ACHN (cell line): Measurements from ENCODE around the gene LRRC32.

Experiments used
- DNase-seq: peaks from one replicate; pipeline ENCODE4 v3.0.0-alpha.2; 2015
- in situ Hi-C: cut with HindIII; loops from 2 replicates; pipeline ENCODE4 v1.10.0; 2017; ENCODE audit warnings: low sequenced_read_pairs, low pct_ligation_motif_present, low pct_unique_long_range_greater_than_20kb

Gene LRRC32, protein sequence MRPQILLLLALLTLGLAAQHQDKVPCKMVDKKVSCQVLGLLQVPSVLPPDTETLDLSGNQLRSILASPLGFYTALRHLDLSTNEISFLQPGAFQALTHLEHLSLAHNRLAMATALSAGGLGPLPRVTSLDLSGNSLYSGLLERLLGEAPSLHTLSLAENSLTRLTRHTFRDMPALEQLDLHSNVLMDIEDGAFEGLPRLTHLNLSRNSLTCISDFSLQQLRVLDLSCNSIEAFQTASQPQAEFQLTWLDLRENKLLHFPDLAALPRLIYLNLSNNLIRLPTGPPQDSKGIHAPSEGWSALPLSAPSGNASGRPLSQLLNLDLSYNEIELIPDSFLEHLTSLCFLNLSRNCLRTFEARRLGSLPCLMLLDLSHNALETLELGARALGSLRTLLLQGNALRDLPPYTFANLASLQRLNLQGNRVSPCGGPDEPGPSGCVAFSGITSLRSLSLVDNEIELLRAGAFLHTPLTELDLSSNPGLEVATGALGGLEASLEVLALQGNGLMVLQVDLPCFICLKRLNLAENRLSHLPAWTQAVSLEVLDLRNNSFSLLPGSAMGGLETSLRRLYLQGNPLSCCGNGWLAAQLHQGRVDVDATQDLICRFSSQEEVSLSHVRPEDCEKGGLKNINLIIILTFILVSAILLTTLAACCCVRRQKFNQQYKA

DNA sequence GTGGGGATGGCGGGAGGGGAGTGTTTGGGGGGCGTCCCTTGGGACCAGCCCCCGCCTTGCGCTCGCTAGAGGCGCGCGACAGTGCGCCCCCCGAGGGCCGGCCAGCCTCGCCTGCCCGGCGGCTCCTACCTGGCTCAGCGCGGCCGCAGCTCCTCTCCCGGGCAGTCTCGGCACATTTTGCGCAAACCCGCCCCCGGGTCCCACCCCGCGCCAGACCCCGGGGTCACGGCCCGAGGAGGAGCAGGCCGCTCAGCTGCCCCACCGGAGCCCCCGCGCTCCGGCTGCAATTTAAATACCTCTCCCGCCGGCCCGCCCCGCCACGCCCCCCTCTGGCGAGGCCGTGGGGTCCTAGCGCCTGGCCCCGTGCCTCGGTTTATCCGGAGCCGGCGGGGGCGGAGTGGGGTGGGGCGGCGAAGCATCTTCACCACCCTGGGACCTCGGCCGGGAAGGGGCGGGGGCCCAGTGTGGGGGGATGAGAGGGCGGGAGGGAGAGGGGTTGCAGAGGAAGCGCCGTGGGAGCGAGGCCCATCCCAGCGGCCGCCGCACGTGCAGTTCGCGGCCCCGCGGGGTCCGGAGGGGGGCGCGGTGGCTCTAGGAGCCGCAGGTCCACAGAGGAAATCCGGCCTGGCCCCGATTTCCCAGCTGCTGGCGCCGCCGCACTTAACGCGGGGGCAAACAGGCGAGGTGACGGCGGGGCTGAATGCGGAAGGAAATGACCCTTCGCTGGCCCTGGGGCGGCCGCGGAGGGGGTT lies at the start of gene LRRC32:
Gene LRRC32, minus strand, starts transcription at position 263 of the 752 bp plus-strand sequence. CDS start 4,793 bp downstream, outside the sequence.
- no peak for DNase-seq
- in situ Hi-C loops, result no loop called here

DNA sequence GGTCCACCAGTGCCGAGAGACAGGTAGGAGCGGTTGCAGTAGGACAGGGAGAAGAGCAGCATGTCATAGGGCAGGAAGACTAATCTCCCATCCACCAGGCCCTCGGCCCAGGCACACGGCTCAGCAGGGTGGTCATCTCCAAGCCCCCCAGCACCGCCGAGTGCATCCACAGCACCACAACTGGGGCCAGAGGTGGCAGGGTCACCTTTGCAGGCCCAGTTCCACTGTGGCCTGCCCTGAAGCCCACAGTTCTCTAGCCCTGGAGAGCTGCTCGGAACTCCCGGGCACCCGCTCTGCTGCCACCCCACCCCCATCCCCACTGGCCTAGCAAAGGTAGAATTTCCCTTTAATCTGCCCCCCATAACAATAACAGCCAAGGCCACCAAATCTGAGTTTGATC lies 49.1 kb upstream of the LRRC32 start:
- no peak for DNase-seq
- in situ Hi-C loops, result no loop called here

DNA sequence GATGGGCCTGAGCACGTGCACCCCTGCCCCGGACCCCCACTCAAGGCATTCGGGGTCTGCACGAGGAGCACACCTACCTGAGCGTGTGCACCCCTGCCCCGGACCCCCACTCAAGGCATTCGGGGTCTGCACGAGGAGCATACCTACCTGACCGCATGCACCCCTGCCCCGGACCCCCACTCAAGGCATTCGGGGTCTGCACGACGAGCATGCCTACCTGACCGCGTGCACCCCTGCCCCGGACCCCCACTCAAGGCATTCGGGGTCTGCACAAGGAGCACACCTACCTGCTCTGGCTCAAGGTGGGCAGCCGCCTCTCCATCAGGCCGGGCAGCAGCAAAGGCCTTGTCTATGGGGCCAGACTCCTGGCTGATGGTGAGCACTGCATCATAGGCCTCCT lies 48.7 kb upstream of the LRRC32 start:
- no peak for DNase-seq
- in situ Hi-C loops, result no loop called here

DNA sequence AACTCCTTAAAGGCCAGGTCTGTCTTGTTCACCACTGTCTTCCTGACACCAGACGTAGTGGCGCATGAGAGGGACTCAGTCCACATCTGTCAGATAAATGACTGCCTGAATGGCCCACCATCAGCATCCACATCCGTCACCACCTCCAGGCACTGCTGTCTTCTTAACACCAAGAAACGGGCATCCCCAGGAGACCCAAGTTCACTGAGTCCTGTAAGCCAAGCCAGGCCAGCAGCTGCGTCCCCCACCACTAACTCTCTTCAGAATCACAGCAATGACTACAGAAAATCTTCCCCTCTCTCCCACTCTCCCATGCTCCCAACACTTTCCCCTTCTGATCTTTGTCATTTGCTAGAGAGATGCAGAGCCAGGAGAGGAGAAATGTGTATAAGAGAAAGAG lies 47.3 kb upstream of the LRRC32 start:
- in situ Hi-C loops, result no loop called here
- DNase-seq, result no peak

DNA sequence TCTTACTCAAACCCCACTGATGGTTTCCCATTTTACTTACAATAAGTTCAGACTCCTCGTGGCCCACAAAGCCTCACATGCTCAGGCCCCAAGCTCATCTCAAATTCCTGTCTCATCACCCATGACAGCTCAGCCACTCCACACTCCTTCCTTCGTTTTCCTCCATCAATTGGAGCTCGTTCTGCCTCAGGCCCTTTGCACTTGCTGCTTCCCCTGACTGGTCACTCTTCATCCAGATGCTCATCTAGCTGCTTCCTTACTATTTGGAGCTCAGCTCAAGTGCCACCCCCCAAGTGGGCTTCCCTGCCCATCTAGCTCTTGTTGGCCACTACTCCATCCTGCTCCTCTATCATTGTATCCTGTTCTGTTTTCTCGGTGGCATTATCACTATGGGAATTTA lies 46.8 kb upstream of the LRRC32 start:
- in situ Hi-C loops, result no loop called here
- no peak for DNase-seq

DNA sequence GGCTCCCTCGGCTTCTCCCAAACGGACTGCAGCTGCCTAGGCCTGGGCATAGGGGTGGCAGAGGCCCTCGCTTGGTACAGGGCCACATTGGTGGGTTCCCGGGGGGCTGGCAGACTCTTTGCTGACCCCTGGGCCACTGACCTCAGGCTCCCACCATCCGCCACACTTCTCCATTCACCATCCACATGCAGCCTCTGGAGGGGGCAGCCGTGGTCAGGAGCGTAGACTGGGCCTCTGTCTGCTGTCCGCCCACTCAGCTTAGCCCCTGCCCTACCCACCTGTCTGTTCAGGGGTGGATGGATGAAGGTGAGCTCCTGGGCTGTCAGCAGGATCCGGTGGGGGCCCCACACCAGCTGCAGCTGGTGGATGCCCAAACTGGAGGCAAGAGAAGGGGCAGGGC lies 45.7 kb upstream of the LRRC32 start:
- no peak for DNase-seq
- in situ Hi-C loops, result no loop called here

DNA sequence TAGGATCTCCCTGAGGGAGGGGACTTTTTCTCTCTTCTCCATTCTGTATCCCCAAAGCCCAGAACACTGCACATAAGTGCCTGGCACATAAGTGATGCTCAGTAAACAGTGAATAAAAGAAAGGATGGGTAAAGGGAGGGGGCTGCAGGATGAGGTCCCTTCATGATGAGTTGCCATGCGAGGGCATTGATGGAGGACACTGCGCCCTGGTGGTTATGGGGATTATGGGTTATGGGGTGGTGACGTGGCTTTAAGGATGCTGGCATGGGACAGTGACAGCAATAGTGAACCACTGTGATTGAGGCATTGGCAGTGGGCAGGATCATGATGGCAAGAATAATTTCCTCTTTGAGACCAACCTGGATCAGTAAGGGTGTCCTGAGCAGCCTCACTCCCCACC lies 43.9 kb upstream of the LRRC32 start:
- no peak for DNase-seq
- in situ Hi-C loops, result no loop called here

DNA sequence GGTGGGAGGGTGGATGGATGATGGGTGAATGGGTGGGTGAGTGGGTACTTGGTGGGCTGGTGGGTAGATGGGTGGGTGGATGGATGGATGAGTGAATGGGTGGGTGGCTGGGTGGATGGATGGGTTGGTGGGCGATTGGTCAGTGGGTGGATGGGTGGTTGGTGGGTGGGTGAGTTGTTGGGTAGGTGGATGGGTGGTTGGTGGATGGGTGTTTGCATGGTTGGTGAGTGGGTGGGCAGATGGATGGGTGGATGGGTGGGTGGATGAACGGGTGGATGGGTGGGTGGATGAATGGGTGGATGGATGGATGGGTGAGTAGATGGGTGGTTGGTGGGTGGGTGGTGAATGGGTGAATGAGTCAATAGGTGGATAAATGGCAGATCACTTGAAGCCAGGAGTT lies 43.0 kb upstream of the LRRC32 start:
- in situ Hi-C loops, result no loop called here
- no peak for DNase-seq

DNA sequence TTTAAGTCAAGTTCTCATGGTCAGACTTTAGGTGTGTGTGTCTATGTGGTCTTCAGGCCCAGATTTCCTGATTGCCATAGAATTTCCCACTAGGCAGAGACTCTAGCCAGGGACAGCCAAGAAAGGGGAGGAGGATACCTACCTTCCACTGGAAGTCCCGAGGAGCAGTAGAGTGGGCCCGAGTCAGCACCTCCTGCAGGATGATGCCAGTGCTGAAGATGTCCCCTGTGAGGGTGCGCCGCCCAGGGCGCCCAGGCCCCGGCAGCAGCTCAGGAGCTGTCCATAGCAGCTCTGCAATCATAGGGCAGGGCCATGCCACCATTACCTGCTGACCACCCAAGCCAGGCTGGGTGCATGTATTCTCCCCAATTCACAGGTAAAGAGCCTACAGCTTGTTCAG lies 41.6 kb upstream of the LRRC32 start:
- in situ Hi-C loops, result no loop called here

DNA sequence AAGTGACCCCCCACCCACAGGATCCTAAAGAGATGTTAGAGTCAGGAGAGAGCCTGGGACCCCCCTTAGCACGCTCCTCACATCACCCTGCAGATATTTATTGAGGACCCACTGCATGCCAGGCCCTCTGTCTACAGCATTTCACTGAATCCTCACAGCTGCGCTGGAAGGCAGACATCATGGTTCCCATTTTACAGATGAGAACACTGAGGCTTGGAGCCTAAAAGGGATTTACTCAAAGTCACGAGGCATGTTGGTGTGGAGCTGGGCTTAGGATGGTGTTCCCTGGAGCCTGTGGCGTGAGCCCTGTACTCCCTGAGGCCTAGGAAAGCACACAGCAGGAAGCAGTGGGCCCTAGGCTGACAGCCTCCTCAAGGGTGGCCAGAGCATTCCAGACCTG lies 39.2 kb upstream of the LRRC32 start:
- DNase-seq, result no peak
- in situ Hi-C loops, result no loop called here

More for the DNA sequence above, 41.6 kb upstream of the LRRC32 start:
- DNase-seq, result no peak

DNA sequence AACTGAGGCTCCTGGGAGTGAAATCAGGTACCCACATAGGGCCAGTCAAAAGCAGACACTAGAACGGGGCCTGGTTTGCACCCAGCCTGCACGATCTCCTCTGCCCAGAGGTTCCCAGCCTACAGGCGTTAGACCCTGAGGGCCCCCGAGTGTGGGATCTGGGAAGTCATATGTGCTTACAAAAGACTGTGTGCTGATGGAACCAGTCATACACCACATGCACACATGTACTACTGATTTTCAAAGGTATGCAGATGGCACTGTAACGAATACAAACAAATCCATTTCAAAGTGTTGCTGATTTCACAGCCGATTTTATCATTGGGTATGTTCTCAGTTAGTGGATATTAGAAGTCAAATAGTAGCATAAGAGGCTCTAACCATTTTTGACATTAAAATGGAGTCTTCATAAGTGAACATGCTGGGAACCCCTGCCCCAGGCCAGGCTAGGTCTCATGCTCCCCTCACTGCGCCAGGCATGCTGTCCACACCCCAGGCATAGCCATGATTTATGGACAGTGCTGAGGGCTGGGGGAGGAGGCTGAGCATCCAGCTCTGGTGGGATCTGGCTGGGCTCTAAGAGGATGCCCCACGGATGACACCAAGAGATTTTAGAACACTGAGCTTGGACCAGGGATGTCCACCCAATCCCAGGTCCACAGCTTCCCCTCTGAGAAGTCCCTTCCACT lies 38.6 kb upstream of the LRRC32 start:
- in situ Hi-C loops, result no loop called here
- no peak for DNase-seq

DNA sequence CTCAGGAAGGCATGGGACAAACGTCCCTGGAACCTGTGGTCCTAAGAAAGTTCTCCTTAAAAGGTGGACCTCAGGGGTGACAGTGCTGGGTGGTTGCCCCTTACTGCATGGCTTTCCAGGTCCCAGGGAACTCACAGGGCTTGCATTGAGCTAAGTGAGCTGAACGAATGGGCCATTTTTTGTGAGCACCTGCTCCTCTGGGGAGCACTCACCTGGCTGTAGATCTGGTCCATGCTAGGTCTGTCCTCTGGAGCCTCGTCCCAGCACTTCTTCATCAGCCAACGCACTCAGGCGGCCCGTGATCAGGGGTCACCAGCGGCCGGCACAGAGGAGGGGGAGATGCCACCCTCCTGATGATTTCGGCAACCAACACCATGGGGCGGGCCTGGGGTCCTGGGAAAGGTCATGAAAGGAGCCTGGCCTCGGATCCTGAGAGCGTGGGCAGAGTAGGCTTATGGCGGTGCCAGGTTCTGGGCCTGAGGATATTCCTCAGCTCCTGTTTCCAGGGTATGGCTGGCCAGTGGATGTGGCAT lies 36.8 kb upstream of the LRRC32 start:
- in situ Hi-C loops, result no loop called here
- no peak for DNase-seq

DNA sequence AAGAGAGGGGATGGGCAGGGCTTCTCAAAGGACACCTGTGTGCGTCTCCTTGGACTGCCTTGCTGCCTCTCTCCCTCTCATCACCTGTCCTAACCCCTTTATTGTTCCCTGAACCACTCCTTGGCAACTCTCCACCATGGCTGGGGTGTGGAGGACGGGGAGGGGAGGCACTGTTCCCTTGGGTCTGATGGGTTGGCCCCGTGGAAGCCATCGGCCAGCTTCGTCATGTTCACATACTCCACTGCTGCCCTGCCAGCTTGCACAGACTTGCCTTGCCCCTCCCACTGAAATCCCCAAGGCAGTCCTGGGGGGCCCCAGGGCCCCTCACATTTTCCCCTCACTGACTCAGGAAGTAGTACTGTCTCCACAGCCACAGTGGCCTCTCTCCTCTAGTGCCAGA lies 36.1 kb upstream of the LRRC32 start:
- DNase-seq, result no peak
- in situ Hi-C loops, result no loop called here

DNA sequence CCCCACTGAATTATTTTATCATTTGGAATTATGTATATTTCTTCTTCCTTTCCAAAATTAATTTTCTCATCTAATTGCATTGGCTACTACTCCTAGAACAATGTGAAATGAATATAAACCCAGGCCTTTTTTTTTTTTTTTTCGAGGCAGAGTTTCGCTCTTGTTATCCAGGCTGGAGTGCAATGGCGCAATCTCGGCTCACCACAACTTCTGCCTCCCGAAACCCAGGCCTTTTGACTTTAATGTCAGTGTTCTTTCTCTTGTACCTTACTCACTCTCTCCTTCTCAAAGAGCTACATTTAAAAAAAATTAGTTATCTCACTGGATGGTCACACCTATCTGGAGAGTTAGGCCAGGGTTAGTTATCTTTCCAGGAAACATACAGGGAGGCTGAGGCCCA lies 35.3 kb upstream of the LRRC32 start:
- DNase-seq, result no peak
- in situ Hi-C loops, result no loop called here

DNA sequence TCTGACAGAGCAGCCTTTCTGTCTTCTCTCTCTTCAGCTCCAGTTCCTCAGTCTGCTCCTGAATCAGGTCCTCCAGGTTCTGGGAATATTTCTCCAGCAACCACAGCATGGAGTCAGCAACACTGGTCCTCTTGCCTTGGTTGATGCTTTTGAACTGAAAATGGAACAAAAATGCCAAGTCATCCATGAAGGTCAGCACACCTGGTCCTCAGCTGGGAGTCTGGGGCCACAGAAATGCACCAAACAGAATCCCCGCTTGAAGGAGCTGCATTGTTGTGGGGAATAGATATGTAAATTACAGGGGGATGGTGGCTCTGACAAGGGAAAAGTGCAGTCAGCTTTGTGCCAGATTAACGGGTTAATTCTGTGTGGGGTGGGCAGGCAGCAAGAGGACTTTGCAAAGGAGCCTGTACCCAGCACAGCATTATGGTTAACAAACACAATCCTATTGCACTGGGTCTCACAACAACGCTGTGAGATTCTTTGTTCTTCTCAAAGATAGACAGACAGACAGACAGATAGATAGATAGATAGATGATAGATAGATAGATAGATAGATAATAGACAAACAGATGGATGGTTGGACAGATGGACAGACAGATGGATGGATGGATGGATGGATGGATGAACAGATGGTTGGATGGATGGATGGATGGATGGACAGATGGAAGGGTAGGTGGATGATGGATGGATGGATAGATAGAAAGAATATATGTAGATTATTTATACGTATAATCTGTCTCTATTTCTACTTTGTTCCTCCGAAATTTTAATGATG lies 33.8 kb upstream of the LRRC32 start:
- no peak for DNase-seq
- in situ Hi-C loops, result no loop called here

DNA sequence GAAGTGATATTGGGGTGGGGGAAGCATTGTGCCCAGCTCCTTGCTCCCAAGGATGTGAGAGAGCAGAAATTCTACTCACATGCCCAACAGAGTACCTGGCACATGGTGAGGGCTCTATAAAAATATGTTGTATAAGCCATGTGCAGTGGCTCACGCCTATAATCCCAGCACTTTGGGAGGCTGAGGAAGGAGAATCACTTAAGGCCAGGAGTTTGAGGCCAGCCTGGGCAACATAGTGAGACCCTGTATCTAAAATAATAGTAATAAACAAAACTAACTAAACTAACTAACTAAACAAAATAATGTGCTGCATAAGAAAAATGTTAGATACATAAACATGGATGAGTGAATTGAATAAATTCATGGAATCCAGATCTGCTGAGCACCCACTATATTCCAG lies 33.2 kb upstream of the LRRC32 start:
- DNase-seq, result no peak

DNA sequence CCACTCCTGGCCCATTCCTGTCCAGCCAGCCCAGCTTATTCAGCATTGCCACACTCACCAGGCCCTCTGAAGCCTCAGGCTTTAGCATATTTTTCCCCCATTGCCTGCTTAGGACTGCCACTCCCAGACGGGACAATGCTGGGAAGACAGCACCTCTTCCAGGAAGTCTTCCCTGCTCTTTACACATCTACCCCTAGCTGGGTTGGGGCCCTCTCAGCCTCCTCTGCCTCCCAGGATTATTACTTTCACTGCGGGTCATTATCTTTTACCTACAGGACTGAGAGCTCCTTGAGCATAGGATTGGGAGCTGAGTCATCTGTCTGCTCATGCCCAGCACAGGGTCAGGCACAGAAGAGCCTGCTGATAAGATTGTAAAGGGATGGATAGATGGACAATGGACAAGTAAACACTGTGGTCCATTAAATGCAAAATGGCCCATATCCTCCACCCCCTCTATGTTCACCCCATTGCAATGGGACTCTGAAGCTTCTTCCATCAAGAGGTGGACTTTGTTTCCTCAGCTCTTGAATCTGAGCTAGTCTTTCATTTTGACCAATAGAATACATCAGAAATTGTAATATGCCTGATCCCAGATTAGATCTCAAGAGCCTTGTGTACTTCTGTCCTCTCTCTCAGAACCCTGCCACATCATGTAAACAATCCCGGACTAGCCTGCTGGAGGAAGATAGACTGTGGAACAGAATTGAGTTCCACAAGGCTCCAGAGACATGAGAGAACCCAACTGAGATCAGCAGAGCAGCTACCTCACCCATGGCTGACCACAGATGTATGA lies 32.0 kb upstream of the LRRC32 start:
- in situ Hi-C loops, result no loop called here
- DNase-seq, result no peak

More for the DNA sequence above, 33.2 kb upstream of the LRRC32 start:
- in situ Hi-C loops, result no loop called here
